COR-L47 (cell line): ENCODE results near the gene CARD14.

Source experiments
- DNase-seq: peaks from one replicate; lab custom pipeline; 2025; lab: John Stamatoyannopoulos, UW

CARD14 gene

DNA sequence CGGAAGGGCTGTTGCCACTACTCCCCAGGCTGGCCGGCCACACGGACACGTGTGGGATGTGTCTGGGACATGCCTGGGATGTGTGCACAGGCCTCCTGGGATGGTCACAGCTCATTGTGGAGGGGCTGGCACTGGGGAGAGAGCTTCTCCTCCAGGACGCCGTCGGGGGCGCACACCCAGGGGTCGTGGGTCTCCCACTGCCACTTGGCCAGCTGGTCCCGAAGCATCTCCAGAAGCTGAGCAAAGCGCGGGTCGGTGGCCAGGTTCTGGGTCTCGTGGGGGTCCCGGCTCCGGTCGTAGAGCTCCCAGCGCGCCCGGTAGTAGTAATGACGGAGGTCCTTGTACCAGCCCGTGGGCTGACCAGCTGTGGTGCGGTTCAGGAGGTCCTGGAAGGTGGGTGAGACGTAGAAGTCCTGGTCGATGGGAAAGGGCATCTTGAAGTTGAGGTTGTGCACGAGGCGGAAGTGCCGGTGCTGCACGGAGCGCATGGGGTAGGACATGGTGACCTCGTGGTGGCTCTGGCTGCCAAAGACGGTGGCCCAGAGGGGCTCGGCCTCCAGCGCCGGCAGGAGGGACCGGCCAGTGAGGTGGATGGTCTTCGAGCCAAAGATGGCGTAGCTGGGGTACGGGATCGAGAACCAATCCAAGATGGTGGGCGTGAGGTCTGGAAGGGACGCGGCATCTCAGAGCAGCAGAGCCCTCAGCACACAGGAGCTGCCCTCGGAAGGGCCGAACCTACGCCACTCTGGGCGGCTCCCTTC lies 40.7 kb downstream of the CARD14 start:
- DNase-seq = no peak

DNA sequence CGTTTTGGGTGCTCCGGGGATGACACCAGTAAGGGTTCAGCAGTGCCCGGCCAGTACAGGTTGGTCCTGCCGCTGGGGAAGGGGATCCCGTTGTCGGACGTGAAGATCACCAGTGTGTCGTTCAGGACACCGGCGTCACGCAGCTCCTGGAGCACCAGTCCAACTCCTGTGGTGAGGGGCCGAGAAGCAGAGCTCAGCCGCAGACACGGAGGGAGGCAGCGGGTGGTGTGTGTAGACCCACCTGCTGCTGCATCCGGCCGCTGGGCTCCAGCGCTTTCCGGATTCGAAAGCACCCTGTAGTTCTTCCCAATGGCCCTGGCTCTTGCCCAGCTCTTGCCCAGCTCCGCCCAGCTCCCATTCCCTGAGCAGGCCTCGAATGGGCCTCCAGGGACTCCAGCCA lies 42.3 kb downstream of the CARD14 start:
- DNase-seq = peak; percentile 77

DNA sequence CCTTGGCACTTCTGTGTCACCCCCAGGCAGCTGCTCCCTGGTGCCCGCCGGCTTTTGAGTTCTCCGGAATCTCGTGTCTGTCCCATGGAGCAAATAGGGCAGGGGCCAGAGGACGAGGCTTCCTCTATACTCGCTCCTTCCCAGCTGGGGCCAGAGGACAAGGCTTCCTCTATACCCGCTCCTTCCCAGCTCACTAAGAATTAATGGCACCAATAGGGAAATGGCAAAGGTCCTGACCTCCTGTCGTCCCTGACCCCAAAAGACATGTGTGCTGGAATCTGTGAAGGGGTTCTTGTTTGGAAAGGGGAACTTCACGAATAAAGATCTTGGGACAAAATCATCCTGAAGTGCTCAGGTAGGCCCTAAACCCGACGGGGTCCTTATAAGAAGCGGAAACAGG lies 42.7 kb downstream of the CARD14 start:
- DNase-seq = no peak

DNA sequence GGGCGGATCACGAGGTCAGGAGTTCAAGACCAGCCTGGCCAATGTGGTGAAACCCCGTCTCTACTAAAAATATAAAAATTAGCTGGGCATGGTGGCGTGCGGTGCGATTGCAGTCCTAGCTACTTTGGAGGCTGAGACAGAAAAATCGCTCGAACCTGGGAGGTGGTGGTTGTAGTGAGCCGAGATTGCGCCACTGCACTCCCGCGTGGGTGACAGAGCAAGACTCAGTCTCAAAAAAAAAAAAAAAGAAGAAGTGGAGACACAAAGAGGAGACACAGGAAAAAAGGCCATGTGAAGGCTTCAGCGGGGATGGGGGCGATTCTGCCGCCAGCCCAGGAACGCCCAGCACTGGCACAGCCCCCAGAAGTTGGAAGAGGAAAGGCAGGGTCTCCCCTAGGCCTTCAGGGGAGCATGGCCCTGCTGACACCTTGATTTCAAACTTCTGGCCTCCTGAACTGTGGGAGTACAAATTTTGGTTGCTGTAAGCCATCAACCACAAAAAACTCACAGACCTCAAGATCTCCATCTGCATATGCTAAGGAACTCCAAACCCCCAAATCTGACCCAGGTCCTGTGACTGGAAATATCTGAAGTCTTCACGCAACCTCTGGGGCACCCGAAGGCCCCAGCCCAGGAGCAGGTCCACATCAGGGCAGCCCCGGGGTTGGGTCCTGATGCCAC lies 43.3 kb downstream of the CARD14 start:
- DNase-seq = no peak

DNA sequence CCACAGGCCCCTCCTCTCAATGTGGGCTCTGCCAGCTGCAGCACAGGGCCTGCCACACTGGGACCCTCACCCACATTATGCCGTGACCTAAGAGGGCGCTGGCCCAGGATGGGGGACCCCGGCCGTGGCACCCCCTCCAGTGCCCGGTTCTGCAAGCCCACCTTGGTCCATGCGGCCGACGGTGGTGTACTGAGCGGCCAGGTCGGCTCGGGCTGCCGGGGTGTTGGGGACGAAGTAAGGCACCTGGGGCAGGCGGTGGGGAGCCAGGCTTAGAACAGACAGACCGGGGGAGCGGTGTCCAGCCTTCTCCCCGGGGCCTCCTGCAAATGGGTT lies 43.8 kb downstream of the CARD14 start:
- DNase-seq = no peak

DNA sequence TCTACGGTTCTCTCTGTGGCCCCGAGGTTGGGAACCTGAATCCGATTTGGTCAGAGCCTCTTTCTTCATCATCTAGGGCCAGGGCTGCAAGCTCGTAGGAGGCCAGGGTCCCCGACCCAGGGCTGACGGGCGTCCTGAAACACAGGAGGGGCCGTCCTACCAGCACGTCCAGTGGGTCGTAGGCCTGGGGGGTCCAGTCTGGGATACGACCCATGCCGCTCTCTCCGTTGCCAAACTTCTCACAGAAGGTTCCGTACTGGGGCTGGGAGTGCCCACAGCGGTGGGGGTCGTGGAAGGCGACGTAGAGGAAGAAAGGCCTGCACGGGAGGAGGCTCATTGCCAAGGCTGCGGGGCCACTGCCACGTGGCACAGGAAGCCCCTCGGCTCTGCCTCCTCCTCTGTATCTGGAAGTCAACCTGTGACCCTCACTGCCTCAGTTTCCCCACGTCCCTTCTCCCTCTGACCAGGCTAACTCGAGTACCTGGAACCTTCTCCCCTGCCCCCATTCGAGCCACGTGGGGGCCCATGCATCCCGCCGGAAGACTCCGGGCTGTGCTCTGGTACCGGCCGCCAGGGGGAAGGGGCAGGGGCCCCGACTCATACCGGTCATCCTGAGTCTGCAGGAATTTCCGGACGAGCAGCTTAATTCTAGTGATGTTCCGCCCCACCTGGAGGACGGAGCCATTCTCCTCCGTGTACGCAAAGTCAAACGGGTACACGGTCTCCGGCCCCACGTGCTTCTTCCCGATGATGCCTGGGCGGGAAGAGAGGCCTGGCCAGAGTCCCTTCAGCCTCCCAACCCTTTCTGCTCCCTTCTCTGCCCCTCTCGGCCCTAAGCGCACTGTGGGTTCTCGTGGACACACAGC lies 44.4 kb downstream of the CARD14 start:
- no peak for DNase-seq

DNA sequence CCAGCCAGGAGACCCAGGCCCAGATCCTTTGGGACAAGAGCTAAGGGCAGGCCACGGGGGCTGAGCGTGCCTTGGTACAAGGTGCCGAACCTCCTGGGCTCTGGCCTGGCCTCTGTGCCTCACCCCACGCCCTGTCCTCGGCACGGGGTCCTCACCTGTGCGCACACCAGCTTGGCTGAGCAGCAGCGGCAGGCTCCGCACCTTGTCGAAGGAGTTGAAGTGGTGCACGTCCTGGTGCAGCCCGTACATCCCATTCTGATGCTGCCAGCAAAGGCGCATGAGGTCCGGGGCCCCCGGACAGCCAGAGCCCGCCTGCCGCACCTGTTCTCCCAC lies 45.0 kb downstream of the CARD14 start:
- DNase-seq = no peak

DNA sequence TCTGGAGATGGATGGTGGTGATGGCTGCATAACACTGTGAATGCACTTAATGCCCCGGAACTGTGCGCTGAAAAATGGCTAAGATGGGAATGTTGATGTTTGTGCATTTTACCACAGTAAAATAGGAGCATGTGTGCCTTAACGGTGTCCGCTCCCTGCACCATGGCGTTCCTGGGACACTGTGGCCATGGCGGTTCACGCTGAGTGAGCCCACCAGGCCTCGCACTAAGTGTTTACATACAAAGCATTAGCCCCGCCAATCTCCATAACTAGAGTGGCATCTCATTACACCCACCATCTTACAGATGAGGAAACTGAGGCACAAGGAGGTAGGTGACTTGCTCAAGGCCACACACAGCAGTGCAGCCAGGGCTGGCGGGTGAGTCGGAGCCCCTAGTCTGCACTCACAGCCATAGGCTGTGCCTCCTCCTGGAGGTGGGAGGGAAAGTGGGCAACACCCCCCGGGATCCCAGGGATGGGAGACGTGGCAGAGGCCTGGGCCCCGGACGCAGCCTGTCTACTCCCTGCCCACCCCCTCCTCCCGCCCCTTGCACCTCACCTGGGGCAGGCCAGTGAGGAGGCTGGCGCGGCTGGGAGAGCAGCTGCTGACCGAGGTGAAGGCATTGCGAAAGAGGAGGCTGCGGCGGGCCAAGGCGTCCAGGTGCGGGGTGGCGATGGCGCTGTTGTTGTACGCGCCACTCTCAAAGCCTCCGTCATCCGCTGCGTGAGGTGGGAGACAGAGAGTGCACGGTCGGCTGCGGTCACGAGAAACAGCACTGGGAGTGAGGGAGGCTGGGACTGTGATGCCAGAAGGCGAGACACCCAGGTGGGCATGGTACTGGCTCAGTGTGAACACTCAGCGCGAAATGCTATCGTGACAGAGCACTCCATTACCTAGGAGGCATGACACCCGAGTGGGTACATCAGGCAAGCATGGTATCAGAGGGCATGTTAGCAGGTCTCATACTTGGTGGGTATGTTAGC lies 46.9 kb downstream of the CARD14 start:
- DNase-seq = no peak

DNA sequence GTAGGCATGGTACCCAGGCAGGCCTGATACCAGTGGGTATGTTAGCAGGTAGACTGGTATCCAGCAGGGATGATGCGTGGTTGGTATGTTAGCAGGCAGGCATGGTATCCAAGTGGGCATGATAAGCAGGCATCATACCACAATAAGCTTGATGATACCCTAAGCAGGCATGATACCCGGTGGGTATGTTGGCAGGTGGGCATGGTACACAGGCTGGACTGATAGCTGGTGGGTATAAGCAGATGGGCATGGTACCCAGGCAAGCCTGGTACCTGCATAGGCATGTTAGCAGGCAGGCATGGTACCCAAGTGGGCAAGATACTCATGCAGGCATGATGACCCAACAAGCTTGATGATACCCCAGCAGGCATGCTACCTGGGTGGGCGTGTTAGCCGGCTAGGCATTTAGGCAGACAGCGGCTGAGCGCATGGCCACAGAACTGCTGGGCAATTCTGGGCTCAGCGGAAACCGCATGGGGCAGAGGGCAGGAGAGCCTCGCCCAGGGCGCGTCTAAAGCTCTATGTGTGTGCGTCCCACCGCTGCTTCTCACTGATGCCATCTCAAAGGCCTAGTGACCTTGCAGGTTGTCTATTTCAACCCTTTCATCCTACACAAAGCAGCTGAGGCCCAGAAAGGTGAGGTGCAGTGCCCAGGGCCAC lies 48.0 kb downstream of the CARD14 start:
- no peak for DNase-seq

DNA sequence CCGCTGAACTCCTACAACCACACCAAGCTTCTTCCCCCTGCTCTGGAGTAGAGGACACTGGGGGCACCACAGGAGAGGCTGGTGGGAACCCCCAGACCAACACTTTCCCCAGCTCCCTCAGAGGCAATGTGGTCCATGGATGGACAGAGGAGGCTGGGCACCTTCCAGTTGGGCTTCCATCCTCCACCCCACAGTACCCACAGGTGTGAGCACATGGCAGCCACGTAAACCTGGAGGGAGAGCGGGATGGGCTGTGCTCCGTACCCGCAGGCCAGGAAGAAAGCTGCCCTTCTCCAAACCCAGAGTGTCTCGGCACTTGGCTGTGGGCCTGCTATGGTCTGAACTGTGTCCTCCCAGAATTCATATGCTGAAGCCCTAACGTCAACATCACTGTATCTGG lies 48.6 kb downstream of the CARD14 start:
- DNase-seq = no peak

DNA sequence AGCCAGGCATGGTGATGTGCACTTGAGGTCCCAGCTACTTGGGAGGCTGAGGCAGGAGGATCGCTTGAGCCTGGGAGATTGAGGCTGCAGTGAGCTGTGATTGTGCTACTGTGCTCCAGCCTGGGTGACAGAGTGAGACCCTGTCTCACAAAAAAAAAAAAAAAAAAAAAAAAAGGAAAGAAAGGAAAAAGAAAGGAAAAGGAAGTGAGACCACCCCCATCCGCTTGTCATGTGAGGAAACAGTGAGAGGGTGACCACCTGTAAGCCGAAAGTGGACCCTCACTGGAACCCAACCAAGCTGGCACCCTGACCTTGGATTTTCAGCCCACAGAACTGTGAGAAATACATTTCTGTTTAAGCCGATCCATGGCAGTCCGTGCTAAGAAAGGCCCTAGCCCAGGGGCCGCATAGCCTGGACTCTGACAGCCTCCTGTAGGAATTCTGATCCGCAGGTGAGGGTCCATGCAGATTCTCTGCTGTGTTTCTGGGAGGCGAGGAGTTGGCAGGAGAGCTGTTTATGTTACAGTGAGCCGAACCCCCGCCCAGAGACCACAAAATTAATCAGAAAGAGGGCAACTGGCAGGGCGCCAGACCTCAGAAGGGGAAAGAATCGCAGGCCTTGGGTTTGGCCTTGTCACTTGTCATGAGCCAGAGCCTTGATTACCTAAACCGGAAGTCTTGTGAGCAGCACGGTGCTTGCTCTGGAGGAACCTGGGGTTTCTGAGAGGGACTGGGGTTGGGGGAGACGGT lies 49.4 kb downstream of the CARD14 start:
- peak; percentile 71 for DNase-seq

DNA sequence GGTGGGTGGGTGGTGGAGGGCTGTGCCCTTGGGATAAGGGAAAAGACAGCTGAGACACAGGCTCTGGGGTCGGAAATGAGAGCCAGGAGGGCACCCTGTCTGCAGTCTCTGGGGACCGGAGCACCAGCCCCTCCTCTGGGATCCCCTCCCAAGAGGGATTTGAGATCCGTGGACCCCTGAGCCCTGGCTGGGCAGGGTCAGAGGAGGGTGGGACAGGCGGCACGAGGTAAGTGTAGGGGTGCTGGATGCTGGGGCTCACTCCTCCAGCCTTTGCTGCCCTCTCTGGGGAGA lies 49.9 kb downstream of the CARD14 start:
- DNase-seq = no peak

DNA sequence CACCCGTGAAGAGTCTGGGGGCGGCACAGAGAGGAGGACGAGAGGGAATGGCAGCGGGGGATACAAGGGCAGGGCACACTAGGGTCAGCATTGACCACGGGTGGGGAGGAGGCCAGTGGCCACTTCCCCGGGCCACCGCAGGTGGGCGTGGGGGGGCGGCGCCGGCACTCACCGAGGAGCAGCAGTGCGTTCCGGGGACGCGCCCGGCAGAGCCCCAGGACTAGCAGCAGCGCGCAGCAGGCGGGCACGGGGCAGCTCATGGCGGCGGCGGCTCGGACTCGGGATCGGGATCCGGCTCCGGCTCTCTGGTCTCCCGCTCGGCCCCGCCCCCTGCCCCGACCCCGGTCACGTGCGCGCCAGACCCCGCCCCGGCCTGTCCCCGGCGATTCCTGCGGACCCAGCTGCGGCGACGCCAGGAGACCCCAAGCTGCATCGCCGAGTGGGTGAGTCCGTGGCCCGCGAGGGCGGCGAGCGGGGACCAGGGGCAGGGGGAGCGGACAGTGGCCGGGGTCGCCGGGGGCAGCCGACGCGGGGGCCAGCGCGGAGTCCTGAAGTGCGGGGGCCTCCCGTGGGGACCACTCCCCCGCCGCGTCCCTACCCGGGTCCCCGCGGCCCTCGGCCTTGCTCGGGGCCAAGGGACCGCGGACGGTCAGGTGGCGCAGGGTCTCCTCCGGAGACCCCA lies 50.4 kb downstream of the CARD14 start, which contains the start of the genes SGSH and SLC26A11:
TSS of gene SGSH (minus strand) at position 280 of the 682 bp plus-strand sequence. CDS start at position 260, 20 bp downstream.
TSS of gene SLC26A11 (plus strand) at position 374 of the 682 bp plus-strand sequence. CDS start 1,134 bp downstream, outside the sequence.
- peak; percentile 73 for DNase-seq

DNA sequence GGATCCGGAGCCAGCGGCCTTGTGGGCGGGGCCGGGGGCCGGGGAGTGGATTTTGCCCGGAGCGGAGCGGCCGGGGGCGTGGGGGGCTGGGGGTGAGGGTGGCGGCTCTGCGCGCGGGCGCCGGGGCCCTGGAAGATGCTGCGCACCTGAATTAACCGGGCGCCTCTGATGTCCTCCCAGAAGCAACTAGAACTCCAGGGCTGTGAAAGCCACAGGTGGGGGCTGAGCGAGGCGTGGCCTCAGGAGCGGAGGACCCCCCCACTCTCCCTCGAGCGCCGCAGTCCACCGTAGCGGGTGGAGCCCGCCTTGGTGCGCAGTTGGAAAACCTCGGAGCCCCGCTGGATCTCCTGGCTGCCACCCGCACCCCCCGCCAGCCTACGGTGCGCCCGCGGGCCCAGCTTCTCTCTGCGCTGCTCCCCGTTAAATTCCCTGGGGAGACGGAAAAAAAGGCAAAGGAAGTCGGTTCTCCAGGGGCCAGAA lies 50.9 kb downstream of the CARD14 start:
- no peak for DNase-seq

DNA sequence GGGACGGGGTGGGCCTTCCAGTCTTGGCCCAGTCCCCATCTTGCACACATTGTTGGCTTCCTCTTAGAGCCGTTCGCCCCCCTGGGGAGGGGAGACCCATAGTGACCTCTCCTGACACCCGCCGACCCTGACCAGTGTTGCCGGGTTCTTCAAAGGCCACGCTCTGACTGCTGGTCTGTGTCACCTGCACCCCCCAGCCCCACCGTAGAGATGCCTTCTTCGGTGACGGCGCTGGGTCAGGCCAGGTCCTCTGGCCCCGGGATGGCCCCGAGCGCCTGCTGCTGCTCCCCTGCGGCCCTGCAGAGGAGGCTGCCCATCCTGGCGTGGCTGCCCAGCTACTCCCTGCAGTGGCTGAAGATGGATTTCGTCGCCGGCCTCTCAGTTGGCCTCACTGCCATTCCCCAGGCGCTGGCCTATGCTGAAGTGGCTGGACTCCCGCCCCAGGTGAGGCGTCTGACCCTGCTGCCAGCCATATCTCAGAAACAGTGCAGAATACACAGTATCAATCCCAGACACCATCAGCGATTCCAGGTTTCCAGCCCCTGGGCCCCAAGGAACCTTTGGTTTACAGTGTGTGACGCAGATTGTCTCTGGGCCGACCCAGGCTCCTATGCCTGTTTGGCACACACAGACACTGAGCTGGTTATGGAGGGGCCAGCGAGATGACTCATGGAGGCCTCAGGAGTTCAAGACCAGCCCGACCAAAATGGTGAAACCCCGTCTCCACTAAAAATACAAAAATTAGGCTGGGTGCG lies 51.7 kb downstream of the CARD14 start:
- no peak for DNase-seq

DNA sequence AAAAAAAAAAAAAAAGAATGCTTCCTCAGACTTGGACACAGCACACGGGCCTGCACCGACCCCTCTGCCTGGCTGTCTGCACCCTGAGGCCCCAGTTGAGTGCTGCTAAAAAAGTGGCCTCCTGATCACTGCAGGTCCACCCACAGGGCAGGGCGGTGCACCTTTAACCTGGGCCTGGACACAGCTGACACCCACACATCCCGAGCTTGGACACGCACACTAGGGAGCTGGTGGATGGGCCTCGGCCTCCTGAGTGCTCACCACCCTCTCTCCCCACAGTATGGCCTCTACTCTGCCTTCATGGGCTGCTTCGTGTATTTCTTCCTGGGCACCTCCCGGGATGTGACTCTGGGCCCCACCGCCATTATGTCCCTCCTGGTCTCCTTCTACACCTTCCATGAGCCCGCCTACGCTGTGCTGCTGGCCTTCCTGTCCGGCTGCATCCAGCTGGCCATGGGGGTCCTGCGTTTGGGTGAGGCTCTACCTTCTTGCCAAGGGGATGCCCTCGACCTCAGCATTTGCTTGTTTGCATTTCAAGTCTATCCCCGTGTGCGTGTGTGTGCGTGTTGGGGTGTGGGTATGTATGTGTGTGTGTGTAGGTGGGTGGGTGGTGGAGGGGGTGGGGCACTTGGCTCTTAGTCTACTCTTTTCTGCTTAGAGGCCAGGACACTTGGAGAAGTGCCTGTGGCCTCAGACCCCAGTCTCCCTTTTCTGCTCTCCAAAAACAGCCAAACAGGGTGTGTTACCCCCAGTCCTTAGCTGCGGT lies 52.7 kb downstream of the CARD14 start:
- no peak for DNase-seq

DNA sequence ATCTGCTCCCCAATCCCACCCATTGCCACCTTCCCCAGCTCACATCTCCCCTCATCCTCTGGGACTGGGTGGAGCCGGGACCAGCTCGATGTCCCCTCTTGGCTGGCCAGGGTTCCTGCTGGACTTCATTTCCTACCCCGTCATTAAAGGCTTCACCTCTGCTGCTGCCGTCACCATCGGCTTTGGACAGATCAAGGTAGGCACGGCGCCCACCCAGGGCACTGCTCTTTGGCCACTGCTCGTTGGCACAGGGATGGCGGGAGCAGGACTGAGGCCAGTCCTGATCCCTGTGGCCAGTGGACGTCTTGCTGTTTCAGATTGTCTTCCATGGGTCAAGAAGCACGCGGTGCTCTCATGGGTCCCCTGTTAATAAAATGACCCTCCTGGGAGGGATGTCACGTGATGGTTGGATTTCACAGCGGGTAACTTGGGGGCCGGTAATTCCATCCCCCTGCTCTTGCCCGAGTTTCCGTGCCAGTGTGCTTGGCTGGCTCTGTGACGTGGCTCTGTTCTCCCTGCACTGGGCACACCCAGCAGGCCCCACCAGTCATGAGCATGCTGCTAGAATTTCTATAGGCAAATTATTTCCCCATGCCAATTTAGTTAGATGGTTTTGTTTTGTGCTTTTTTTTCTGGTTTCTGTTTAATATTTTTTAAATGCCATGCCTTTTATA lies 53.4 kb downstream of the CARD14 start:
- no peak for DNase-seq
